Measurements from ENCODE around the gene HHAT.

GRCh38 chr1:210347112-210347511 is 18.4 kb downstream of the HHAT start:
- TF ChIP-seq SRF (CRISPR knock-in tag; IDR thresholded peaks at IDR 0.05) = no peak
- no peak for TF ChIP-seq NR3C1 (CRISPR knock-in tag; IDR thresholded peaks at IDR 0.05)
- TF ChIP-seq YBX1 (IDR thresholded peaks at IDR 0.05) = no peak
- no peak for TF ChIP-seq PTTG1 (tag; IDR thresholded peaks at IDR 0.05; ENCODE audit: low read depth)
- no peak for TF ChIP-seq CTCF (IDR thresholded peaks at IDR 0.05 in 2 of 3, conservative IDR thresholded peaks at IDR 0.05 in 1 of 3; ENCODE audit: insufficient read depth in 2 of 3, low read depth in 1 of 3, low read length in 3 of 3)
- TF ChIP-seq POLR2A (conservative IDR thresholded peaks at IDR 0.05) = no peak
- no peak for TF ChIP-seq ZBTB33 (CRISPR knock-in tag; IDR thresholded peaks at IDR 0.05)
